ENCODE data around the gene C1QTNF1. TPM values are rescaled to one million over a fixed set of nuclear protein-coding genes. Genes with fewer than 3 reads are reported as not detected.

The C1QTNF1 gene
- total RNA-seq, 2 experiments from 2014 or later: not detected

- Mint-ChIP-seq H3K4me1 (ENCODE audit: low read depth) (peaks cover 22% of the 10 kb centered on the region), H3K27ac (no peak overlapping the region), H3K4me3 (no peak overlapping the region), H3K27me3 (no peaks in the 10 kb centered on the region), H3K36me3 (ENCODE audit: low read depth) (peaks cover 51% of the 10 kb centered on the region), H3K9me3 (no peaks in the 10 kb centered on the region)
- intact Hi-C loops (cut with DNase I, micrococcal nuclease): no loop called here
- DNase-seq: no peak
- TF ChIP-seq, protein P1, sequence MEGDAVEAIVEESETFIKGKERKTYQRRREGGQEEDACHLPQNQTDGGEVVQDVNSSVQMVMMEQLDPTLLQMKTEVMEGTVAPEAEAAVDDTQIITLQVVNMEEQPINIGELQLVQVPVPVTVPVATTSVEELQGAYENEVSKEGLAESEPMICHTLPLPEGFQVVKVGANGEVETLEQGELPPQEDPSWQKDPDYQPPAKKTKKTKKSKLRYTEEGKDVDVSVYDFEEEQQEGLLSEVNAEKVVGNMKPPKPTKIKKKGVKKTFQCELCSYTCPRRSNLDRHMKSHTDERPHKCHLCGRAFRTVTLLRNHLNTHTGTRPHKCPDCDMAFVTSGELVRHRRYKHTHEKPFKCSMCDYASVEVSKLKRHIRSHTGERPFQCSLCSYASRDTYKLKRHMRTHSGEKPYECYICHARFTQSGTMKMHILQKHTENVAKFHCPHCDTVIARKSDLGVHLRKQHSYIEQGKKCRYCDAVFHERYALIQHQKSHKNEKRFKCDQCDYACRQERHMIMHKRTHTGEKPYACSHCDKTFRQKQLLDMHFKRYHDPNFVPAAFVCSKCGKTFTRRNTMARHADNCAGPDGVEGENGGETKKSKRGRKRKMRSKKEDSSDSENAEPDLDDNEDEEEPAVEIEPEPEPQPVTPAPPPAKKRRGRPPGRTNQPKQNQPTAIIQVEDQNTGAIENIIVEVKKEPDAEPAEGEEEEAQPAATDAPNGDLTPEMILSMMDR (IDR thresholded peaks at IDR 0.05): no peak
- no peaks in the 10 kb centered on the region for H3K27me3 ChIP-seq (ENCODE audit: control insufficient read depth in 1 of 2, insufficient read depth in 2 of 2, low read length in 2 of 2)
- H3K27ac ChIP-seq (ENCODE audit: low read depth in 1 of 2, low read length in 2 of 2): peak overlapping the region in 1 of 2 donors; percentile 13
- H3K9me3 ChIP-seq (ENCODE audit: control insufficient read depth in 1 of 2, insufficient read depth in 1 of 2, low read length in 2 of 2): no peaks in the 10 kb centered on the region
- H3K4me1 ChIP-seq (ENCODE audit: insufficient read depth, low read length): peaks cover 9% of the 10 kb centered on the region
- ChIA-PET CTCF (no interaction called here), POLR2A (interaction anchor here (0.8 kb wide), 1 partner anchor 264 kb away, joined by 3 read pairs; no protein-coding TSS in a partner anchor)
- H3K4me3 ChIP-seq (ENCODE audit: low read length): no peak overlapping the region
- no peak for ATAC-seq (ENCODE audit: poor library complexity)
- peaks cover 58% of the 10 kb centered on the region for H3K36me3 ChIP-seq (ENCODE audit: insufficient read depth, low read length)
Measured at GRCh38 chr17:79000396-79001189, 23.4 kb upstream of the C1QTNF1 start.

GRCh38 chr17:79001190-79002020 is 22.6 kb upstream of the C1QTNF1 start:
- POLR2A ChIA-PET: no interaction called here
- Histone ChIP-seq H3K9me3 (ENCODE audit: control insufficient read depth in 1 of 2, insufficient read depth in 1 of 2, low read length in 2 of 2) (no peaks in the 10 kb centered on the region), H3K4me1 (ENCODE audit: insufficient read depth, low read length) (peaks cover 17% of the 10 kb centered on the region), H3K27me3 (ENCODE audit: control insufficient read depth in 1 of 2, insufficient read depth in 2 of 2, low read length in 2 of 2) (no peaks in the 10 kb centered on the region), H3K36me3 (ENCODE audit: insufficient read depth, low read length) (peaks cover 51% of the 10 kb centered on the region), H3K27ac (ENCODE audit: low read depth in 1 of 2, low read length in 2 of 2) (no peak overlapping the region), H3K4me3 (ENCODE audit: low read length) (no peak overlapping the region)
- ATAC-seq (ENCODE audit: poor library complexity): no peak
- peaks cover 31% of the 10 kb centered on the region for H3K4me1 Mint-ChIP-seq (ENCODE audit: low read depth)
- H3K27me3 Mint-ChIP-seq: no peaks in the 10 kb centered on the region
- TF ChIP-seq, protein P1 (IDR thresholded peaks at IDR 0.05): no peak
- no peak overlapping the region for H3K4me3 Mint-ChIP-seq
- peaks cover 46% of the 10 kb centered on the region for H3K36me3 Mint-ChIP-seq (ENCODE audit: low read depth)
- no peak for DNase-seq
- intact Hi-C loops (cut with DNase I, micrococcal nuclease): no loop called here
- H3K27ac Mint-ChIP-seq: peak overlapping the region; percentile 20
- CTCF ChIA-PET: no interaction called here
- H3K9me3 Mint-ChIP-seq: no peaks in the 10 kb centered on the region

- intact Hi-C loops (cut with DNase I, micrococcal nuclease): no loop called here
- Mint-ChIP-seq H3K4me1 (ENCODE audit: low read depth) (peaks cover 39% of the 10 kb centered on the region), H3K27me3 (no peaks in the 10 kb centered on the region), H3K4me3 (no peak overlapping the region), H3K9me3 (no peaks in the 10 kb centered on the region), H3K27ac (peak overlapping the region; percentile 20), H3K36me3 (ENCODE audit: low read depth) (peaks cover 46% of the 10 kb centered on the region)
- TF ChIP-seq, protein P1 (IDR thresholded peaks at IDR 0.05): no peak
- H3K4me3 ChIP-seq (ENCODE audit: low read length): no peak overlapping the region
- H3K9me3 ChIP-seq (ENCODE audit: control insufficient read depth in 1 of 2, insufficient read depth in 1 of 2, low read length in 2 of 2): no peaks in the 10 kb centered on the region
- H3K36me3 ChIP-seq (ENCODE audit: insufficient read depth, low read length): peaks cover 47% of the 10 kb centered on the region
- H3K27me3 ChIP-seq (ENCODE audit: control insufficient read depth in 1 of 2, insufficient read depth in 2 of 2, low read length in 2 of 2): no peaks in the 10 kb centered on the region
- CTCF ChIA-PET: no interaction called here
- POLR2A ChIA-PET: no interaction called here
- H3K4me1 ChIP-seq (ENCODE audit: insufficient read depth, low read length): peaks cover 25% of the 10 kb centered on the region
- DNase-seq (no peak), ATAC-seq (ENCODE audit: poor library complexity) (no peak)
- no peak overlapping the region for H3K27ac ChIP-seq (ENCODE audit: low read depth in 1 of 2, low read length in 2 of 2)
Measured at GRCh38 chr17:79002291-79002690, 21.7 kb upstream of the C1QTNF1 start.

All from CD4-positive, alpha-beta T cell (primary cell).